GM06990 (cell line): ENCODE measurements around the gene MT1B.
"Not testable (repeated sequence)": the region's sequence is repeated elsewhere in the genome, so short reads cannot be mapped to it uniquely, and the experiment has no call there.

Experiments used
- DNase-seq: peaks from one replicate; pipeline ENCODE4 v3.0.0-alpha.2; 2011; ENCODE audit not compliant: insufficient read length; ENCODE audit errors: extremely low read depth
- H3K27me3 ChIP-seq: replicated peaks from 2 replicates; pipeline ENCODE4 v1.6.0; 2011; ENCODE audit warnings: low read length; ENCODE audit not compliant: control insufficient read depth, insufficient read depth
- H3K36me3 ChIP-seq: 2 replicates; pipeline ENCODE4 v1.5.1; 2011; ENCODE audit warnings: low read length; ENCODE audit not compliant: control insufficient read depth, insufficient read depth
- H3K4me3 ChIP-seq: replicated peaks from 2 replicates; pipeline ENCODE4 v1.5.1; 2011; ENCODE audit warnings: low read depth, mild to moderate bottlenecking, control low read depth, low read length
- TF ChIP-seq, protein P1 (sequence below): IDR thresholded peaks from 2 replicates; pipeline ENCODE4 v1.5.1; 2011; ENCODE audit warnings: low read length, control low read depth, mild to moderate bottlenecking, inconsistent platforms; ENCODE audit not compliant: insufficient read depth, poor library complexity, severe bottlenecking

The MT1B gene

DNA sequence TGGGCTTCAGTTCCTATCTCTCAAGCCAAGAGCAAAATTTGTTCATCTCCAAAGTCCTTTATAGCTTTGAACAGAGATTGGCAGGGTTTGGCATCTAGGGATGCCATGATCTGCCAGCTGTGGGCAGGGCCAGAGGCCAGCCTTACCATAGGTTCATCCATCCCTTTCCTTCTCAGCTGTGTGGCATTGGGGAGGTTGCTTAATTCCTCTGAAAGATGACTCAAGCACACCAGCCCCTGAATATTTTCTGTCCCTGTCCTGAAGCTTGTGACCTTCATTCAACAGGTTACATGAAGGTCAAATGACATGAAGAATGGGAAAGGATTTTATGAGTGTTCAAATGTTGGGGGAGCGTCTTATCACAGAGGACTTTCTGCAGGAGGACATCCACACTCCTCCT, 12.8 kb downstream of the MT1B start:
- DNase-seq: no peak
- TF ChIP-seq, protein P1, sequence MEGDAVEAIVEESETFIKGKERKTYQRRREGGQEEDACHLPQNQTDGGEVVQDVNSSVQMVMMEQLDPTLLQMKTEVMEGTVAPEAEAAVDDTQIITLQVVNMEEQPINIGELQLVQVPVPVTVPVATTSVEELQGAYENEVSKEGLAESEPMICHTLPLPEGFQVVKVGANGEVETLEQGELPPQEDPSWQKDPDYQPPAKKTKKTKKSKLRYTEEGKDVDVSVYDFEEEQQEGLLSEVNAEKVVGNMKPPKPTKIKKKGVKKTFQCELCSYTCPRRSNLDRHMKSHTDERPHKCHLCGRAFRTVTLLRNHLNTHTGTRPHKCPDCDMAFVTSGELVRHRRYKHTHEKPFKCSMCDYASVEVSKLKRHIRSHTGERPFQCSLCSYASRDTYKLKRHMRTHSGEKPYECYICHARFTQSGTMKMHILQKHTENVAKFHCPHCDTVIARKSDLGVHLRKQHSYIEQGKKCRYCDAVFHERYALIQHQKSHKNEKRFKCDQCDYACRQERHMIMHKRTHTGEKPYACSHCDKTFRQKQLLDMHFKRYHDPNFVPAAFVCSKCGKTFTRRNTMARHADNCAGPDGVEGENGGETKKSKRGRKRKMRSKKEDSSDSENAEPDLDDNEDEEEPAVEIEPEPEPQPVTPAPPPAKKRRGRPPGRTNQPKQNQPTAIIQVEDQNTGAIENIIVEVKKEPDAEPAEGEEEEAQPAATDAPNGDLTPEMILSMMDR: no peak
- Histone ChIP-seq H3K36me3 (no peaks in the 10 kb centered on the region), H3K27me3 (peaks cover 5% of the 10 kb centered on the region), H3K4me3 (no peak overlapping the region)

GRCh38 chr16:56665286-56666261, 13.9 kb downstream of the MT1B start:
- H3K36me3 ChIP-seq, H3K4me3 ChIP-seq, H3K27me3 ChIP-seq, DNase-seq: not testable (repeated sequence)

- Histone ChIP-seq H3K4me3 (no peak within 1 kb of the TSS), H3K27me3 (peaks cover 9% of the 10 kb centered on the region), H3K36me3 (no peaks in the 10 kb centered on the region)
- TF ChIP-seq, protein P1: no peak
- no peak for DNase-seq
Measured at GRCh38 chr16:56667581-56668571, 16.2 kb downstream of the MT1B start, which contains the start of gene MT1G. TSS of gene MT1G (minus strand) at chr16:56668065. CDS start at chr16:56667993, 72 bp downstream.

DNA sequence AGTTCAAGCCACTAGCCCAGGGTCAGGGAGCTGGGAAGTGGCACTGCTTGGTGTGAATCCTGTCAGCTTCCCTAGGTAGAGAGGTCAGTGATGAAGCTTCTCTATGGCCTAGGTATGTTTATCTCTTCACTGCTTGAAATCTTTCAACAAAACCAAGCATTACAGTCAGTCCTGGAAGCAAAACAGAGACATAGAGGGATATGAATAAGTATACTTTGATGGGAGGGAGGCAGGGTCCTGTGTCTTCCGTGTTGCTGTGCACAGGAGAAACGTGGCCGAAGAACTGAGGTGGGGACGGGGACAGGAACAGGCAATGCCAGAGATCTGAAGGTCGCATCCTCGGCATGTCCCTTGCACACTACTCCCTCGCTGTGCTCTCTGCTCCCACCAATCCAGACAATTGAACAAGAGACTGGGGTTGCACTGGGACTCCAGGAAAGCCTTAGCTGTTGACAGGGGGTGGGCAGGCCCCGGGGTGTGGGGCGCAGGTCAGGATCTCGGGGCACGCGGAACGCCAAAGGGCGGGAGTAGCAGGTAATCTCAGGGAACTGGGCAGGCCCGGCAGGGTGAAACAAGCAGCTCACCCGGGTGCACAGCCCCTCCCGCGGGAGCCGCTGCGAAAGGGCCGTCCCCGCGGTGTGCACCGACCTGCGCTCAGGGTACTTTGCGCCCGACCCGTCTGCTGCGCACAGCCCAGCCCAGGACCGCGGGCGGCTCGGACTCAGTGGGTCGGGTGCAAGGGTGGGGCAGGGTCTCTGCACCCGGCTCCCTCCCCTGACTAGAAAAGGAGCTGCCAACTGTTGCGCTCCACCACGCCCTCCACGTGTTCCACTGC, 17.5 kb downstream of the MT1B start, which contains the start of gene MT1H:
Gene MT1H (plus strand): TSS at position 810 of the 835 bp plus-strand sequence. CDS start 71 bp downstream, outside the sequence.
- H3K4me3 ChIP-seq: no peak within 1 kb of the TSS

GRCh38 chr16:56669840-56670619, 18.3 kb downstream of the MT1B start:
- TF ChIP-seq, protein P1: no peak
- Histone ChIP-seq H3K27me3 (peaks cover 7% of the 10 kb centered on the region), H3K4me3 (no peak overlapping the region), H3K36me3 (no peaks in the 10 kb centered on the region)
- DNase-seq: no peak

More for the DNA sequence above, 17.5 kb downstream of the MT1B start, which contains the start of gene MT1H:
- Histone ChIP-seq H3K27me3 (peaks cover 9% of the 10 kb centered on the region), H3K36me3 (no peaks in the 10 kb centered on the region)
- DNase-seq: no peak
- TF ChIP-seq, protein P1: no peak
